ENCODE results near the gene TMEM145.

DNA sequence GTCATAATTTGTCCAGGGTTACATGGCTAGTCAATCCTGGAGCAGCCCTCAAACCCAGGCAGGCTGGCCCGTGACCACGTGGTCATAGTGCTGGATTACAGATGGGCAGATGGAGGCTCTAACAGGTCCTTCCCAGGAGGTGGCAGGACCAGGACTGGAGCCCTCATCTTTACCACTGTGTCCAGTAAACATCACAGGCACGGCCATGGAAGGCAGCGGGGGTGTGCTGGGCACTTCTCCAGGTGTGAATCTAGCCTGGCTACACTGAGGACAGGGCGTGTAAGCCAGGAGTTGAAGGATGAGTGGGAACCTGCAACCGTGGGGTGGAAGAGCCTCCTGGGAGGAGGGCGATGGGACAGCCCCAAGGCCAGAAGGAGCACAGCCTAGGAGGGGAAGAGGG is 38.0 kb upstream of the TMEM145 start:
- TF ChIP-seq, protein P1, sequence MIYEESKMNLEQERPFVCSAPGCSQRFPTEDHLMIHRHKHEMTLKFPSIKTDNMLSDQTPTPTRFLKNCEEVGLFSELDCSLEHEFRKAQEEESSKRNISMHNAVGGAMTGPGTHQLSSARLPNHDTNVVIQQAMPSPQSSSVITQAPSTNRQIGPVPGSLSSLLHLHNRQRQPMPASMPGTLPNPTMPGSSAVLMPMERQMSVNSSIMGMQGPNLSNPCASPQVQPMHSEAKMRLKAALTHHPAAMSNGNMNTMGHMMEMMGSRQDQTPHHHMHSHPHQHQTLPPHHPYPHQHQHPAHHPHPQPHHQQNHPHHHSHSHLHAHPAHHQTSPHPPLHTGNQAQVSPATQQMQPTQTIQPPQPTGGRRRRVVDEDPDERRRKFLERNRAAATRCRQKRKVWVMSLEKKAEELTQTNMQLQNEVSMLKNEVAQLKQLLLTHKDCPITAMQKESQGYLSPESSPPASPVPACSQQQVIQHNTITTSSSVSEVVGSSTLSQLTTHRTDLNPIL (CRISPR knock-in tag; IDR thresholded peaks at IDR 0.05; ENCODE audit: low read depth), result no peak
- TF ChIP-seq TCF4 (CRISPR knock-in tag; IDR thresholded peaks at IDR 0.05; ENCODE audit: borderline replicate concordance) (no peak), POU6F1 (CRISPR knock-in tag; IDR thresholded peaks at IDR 0.05; ENCODE audit: borderline replicate concordance, low read depth) (no peak), ZNF8 (CRISPR knock-in tag; IDR thresholded peaks at IDR 0.05) (no peak), ESRRG (CRISPR knock-in tag; IDR thresholded peaks at IDR 0.05) (no peak), PATZ1 (CRISPR knock-in tag; IDR thresholded peaks at IDR 0.05; ENCODE audit: borderline replicate concordance) (no peak), ZFP30 (CRISPR knock-in tag; IDR thresholded peaks at IDR 0.05) (no peak), TOX (CRISPR knock-in tag; IDR thresholded peaks at IDR 0.05; ENCODE audit: borderline replicate concordance) (no peak), ZNF70 (CRISPR knock-in tag; IDR thresholded peaks at IDR 0.05) (no peak), ZNF565 (CRISPR knock-in tag; conservative IDR thresholded peaks at IDR 0.05; ENCODE audit: low read depth) (no peak), RARB (CRISPR knock-in tag; IDR thresholded peaks at IDR 0.05) (no peak), PPARA (CRISPR knock-in tag; IDR thresholded peaks at IDR 0.05; ENCODE audit: borderline replicate concordance) (no peak), ZFP3 (CRISPR knock-in tag; IDR thresholded peaks at IDR 0.05) (no peak), TSHZ2 (CRISPR knock-in tag; IDR thresholded peaks at IDR 0.05) (no peak)
